Muscle of leg (tissue), 11 donors: ENCODE data around the gene RAD51B. TPM values are rescaled to one million over a fixed set of nuclear protein-coding genes. Genes with fewer than 3 reads are reported as not detected.
A peak's percentile ranks its signal among the peaks of the same experiment; 100 is the strongest.
"Not testable (repeated sequence)": the region's sequence is repeated elsewhere in the genome, so short reads cannot be mapped to it uniquely, and the experiment has no call there.

Source experiments
- DNase-seq: peaks from one replicate; pipeline ENCODE4 v3.0.0; 2013
- H3K27ac ChIP-seq: one replicate; pipeline ENCODE4 v1.5.1; 2013; ENCODE audit warnings: mild to moderate bottlenecking, low read length, control low read depth
- H3K27me3 ChIP-seq: one replicate; pipeline ENCODE4 v1.6.1; 2013; ENCODE audit warnings: low read length; ENCODE audit not compliant: control insufficient read depth, insufficient read depth
- H3K36me3 ChIP-seq: one replicate; pipeline ENCODE4 v1.6.1; 2013; ENCODE audit warnings: low read length; ENCODE audit not compliant: control insufficient read depth, insufficient read depth
- H3K4me1 ChIP-seq: one replicate; pipeline ENCODE4 v1.6.1; 2013; ENCODE audit warnings: low read length; ENCODE audit not compliant: control insufficient read depth, insufficient read depth
- H3K4me3 ChIP-seq: one replicate; pipeline ENCODE4 v1.5.1; 2013; ENCODE audit warnings: low read length, control low read depth
- H3K9me3 ChIP-seq: replicated peaks from 2 replicates; pipeline ENCODE4 v1.6.1; 2013; ENCODE audit warnings: low read depth, low read length; ENCODE audit not compliant: control insufficient read depth
- WGBS: methylation state at CpG from one replicate; pipeline ENCODE4 v1.1.5; 2013; ENCODE audit warnings: missing lambda C conversion rate; ENCODE audit not compliant: insufficient coverage; 5-methylcytosine and 5-hydroxymethylcytosine counted together
- polyA plus RNA-seq, 8 donors: library from polyadenylated mRNA; unstranded; fragments of 120-200 nt; gene quantifications; one replicate each; pipeline versions ENCODE4 v1.2.1 to v1.2.3, GENCODE V29; 2013; ENCODE audit warnings: inconsistent platforms in 1 of 8, low replicate concordance in 1 of 8; ENCODE audit not compliant: insufficient read length in 8 of 8, insufficient read depth in 1 of 8
- total RNA-seq: library from RNA; stranded (reverse); fragments of 120-200 nt; gene quantifications from one replicate; pipeline ENCODE4 v1.2.4, GENCODE V29; 2013

The RAD51B gene
- total and polyA plus RNA-seq, 9 donors = 6.0 to 16.5 (median 7.2) TPM

- no peak for DNase-seq
- H3K36me3 ChIP-seq = no peaks in the 10 kb centered on the region
- no peaks in the 10 kb centered on the region for H3K27me3 ChIP-seq
- peaks cover 21% of the 10 kb centered on the region for H3K4me1 ChIP-seq
- no peaks in the 10 kb centered on the region for H3K9me3 ChIP-seq
- H3K4me3 ChIP-seq = no peak overlapping the region
- no peak overlapping the region for H3K27ac ChIP-seq
- WGBS = 80% methylated on average over 4 of the region's 11 CpGs
Observed at GRCh38 chr14:68285421-68286179, 466.0 kb downstream of the RAD51B start.

- Histone ChIP-seq H3K4me3 (no peak overlapping the region), H3K27me3 (no peaks in the 10 kb centered on the region), H3K4me1 (peaks cover 21% of the 10 kb centered on the region), H3K27ac (no peak overlapping the region), H3K36me3 (no peaks in the 10 kb centered on the region), H3K9me3 (no peaks in the 10 kb centered on the region)
- DNase-seq = no peak
Observed at GRCh38 chr14:68286667-68287066, 467.1 kb downstream of the RAD51B start.

- H3K27me3 ChIP-seq, DNase-seq, H3K27ac ChIP-seq, H3K36me3 ChIP-seq, H3K9me3 ChIP-seq, H3K4me3 ChIP-seq: not testable (repeated sequence)
- H3K4me1 ChIP-seq = peaks cover 26% of the 10 kb centered on the region
- WGBS = no CpG with 5 or more reads among the region's 3 CpGs
Observed at GRCh38 chr14:68289452-68289851, 469.9 kb downstream of the RAD51B start.

GRCh38 chr14:68291820-68292219 lies 472.2 kb downstream of the RAD51B start:
- no peaks in the 10 kb centered on the region for H3K27me3 ChIP-seq
- DNase-seq = no peak
- no peaks in the 10 kb centered on the region for H3K9me3 ChIP-seq
- no peaks in the 10 kb centered on the region for H3K36me3 ChIP-seq
- peaks cover 37% of the 10 kb centered on the region for H3K4me1 ChIP-seq
- peak overlapping the region; percentile 81 for H3K27ac ChIP-seq
- 40% methylated on average over 1 of the region's 2 CpGs for WGBS
- H3K4me3 ChIP-seq = no peak overlapping the region

GRCh38 chr14:68292441-68293215 lies 473.0 kb downstream of the RAD51B start:
- WGBS = 30% methylated on average over 2 of the region's 7 CpGs
- DNase-seq = peak; percentile 85
- Histone ChIP-seq H3K4me3 (no peak overlapping the region), H3K36me3 (no peaks in the 10 kb centered on the region), H3K9me3 (no peaks in the 10 kb centered on the region), H3K27me3 (no peaks in the 10 kb centered on the region), H3K4me1 (peaks cover 43% of the 10 kb centered on the region), H3K27ac (peak overlapping the region; percentile 81)

GRCh38 chr14:68293404-68293803 lies 473.8 kb downstream of the RAD51B start:
- Histone ChIP-seq H3K27me3 (no peaks in the 10 kb centered on the region), H3K27ac (peak overlapping the region; percentile 81), H3K4me1 (peaks cover 51% of the 10 kb centered on the region), H3K9me3 (peaks cover 2% of the 10 kb centered on the region), H3K4me3 (no peak overlapping the region), H3K36me3 (no peaks in the 10 kb centered on the region)
- 39% methylated on average over 3 of the region's 5 CpGs for WGBS
- no peak for DNase-seq

GRCh38 chr14:68295316-68295816 lies 475.8 kb downstream of the RAD51B start:
- peaks cover 53% of the 10 kb centered on the region for H3K4me1 ChIP-seq

GRCh38 chr14:68297039-68297438 lies 477.5 kb downstream of the RAD51B start:
- H3K27me3 ChIP-seq = no peaks in the 10 kb centered on the region
- peak overlapping the region; percentile 74 for H3K27ac ChIP-seq
- H3K9me3 ChIP-seq = peaks cover 4% of the 10 kb centered on the region
- H3K4me3 ChIP-seq = no peak overlapping the region
- WGBS = no CpG with 5 or more reads among the region's 4 CpGs
- peak; percentile 76 for DNase-seq
- no peaks in the 10 kb centered on the region for H3K36me3 ChIP-seq
- H3K4me1 ChIP-seq = peaks cover 49% of the 10 kb centered on the region

More at GRCh38 chr14:68295316-68295816, 475.8 kb downstream of the RAD51B start:
- DNase-seq = peak; percentile 80
- Histone ChIP-seq H3K27ac (peak overlapping the region; percentile 74), H3K4me3 (no peak overlapping the region), H3K36me3 (no peaks in the 10 kb centered on the region), H3K27me3 (no peaks in the 10 kb centered on the region), H3K9me3 (peaks cover 3% of the 10 kb centered on the region)
- WGBS = 60% methylated on average over 3 of the region's 8 CpGs

- peaks cover 6% of the 10 kb centered on the region for H3K9me3 ChIP-seq
- H3K4me1 ChIP-seq = peaks cover 39% of the 10 kb centered on the region
- H3K4me3 ChIP-seq = no peak overlapping the region
- no peaks in the 10 kb centered on the region for H3K36me3 ChIP-seq
- H3K27me3 ChIP-seq = no peaks in the 10 kb centered on the region
- peak; percentile 67 for DNase-seq
- WGBS = 83% methylated on average over 3 of the region's 4 CpGs
- peak overlapping the region; percentile 74 for H3K27ac ChIP-seq
Observed at GRCh38 chr14:68297876-68298468, 478.4 kb downstream of the RAD51B start.

- Histone ChIP-seq H3K4me3 (no peak overlapping the region), H3K9me3 (peaks cover 6% of the 10 kb centered on the region), H3K4me1 (peaks cover 23% of the 10 kb centered on the region), H3K27me3 (no peaks in the 10 kb centered on the region), H3K27ac (no peak overlapping the region), H3K36me3 (no peaks in the 10 kb centered on the region)
- WGBS = no CpG with 5 or more reads among the region's 4 CpGs
- no peak for DNase-seq
Observed at GRCh38 chr14:68300608-68301007, 481.0 kb downstream of the RAD51B start.
